ENCODE data around the gene PARP12. TPM values are rescaled to one million over a fixed set of nuclear protein-coding genes. Genes with fewer than 3 reads are reported as not detected.

Gene PARP12
- polyA plus RNA-seq, 1 donor (not counting 4 experiments of a cell fraction or from before 2014, with no cell fraction given), result 66.0 TPM

DNA sequence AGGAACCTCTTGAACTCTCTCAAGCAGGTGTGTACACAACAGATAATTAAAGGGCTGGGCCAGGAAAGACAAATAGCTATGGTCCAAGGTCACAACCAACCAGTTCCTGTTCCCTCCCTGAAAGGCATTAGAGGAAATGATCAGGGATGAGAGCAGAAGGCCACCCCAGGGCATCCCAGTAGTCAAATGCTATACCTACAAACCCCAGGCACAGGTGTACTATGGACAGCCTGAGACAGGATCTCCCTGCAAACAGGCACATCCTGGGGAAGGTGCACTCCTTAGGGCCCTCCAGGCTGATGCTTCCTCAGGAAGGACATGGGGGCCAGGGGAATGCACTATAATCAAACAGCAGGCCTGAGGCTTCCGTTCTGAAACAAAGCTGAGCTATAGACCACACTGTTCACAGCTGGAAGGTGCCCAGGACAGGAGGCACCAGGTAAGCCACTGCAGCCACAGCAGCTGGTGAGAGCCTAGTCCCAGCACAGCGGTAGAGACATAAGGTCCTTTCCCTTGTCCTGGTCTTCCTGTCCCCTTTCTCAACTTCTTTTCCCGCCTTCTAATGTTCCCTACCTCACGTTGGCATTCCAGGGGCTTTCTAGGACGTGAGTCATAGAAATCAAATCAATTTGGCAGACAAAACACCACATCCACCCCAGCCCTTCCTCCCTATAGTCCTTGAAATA lies 13.3 kb downstream of the PARP12 start:
- dilution Hi-C loops (cut with MboI; ENCODE audit: extremely low pct_ligation_motif_present, low sequenced_read_pairs), result no loop called here
- peaks cover 3% of the 10 kb centered on the region for H3K9me1 ChIP-seq (ENCODE audit: control insufficient read depth, extremely low read depth, insufficient read depth, low read length)
- no peaks in the 10 kb centered on the region for H4K20me1 ChIP-seq (ENCODE audit: control insufficient read depth, extremely low read depth, insufficient read depth, low read length)
- H3K9me3 ChIP-seq (ENCODE audit: control insufficient read depth, low read depth, low read length), result no peaks in the 10 kb centered on the region
- no peak overlapping the region for H3K27ac ChIP-seq (ENCODE audit: control insufficient read depth, insufficient read depth, low read length)
- no peak for FAIRE-seq
- no peak overlapping the region for H3K4me3 ChIP-seq (ENCODE audit: control insufficient read depth in 2 of 3, extremely low read depth in 1 of 3, insufficient read depth in 2 of 3, low read depth in 1 of 3, low read length in 3 of 3)
- H3K79me2 ChIP-seq (ENCODE audit: control insufficient read depth, insufficient read depth, low read length), result peaks cover 13% of the 10 kb centered on the region
- H3K9ac ChIP-seq (ENCODE audit: control insufficient read depth, extremely low read depth, insufficient read depth, low read length), result no peak overlapping the region
- no peak for TF ChIP-seq EZH2 (IDR thresholded peaks at IDR 0.05; ENCODE audit: low read length)
- TF ChIP-seq, protein P1, sequence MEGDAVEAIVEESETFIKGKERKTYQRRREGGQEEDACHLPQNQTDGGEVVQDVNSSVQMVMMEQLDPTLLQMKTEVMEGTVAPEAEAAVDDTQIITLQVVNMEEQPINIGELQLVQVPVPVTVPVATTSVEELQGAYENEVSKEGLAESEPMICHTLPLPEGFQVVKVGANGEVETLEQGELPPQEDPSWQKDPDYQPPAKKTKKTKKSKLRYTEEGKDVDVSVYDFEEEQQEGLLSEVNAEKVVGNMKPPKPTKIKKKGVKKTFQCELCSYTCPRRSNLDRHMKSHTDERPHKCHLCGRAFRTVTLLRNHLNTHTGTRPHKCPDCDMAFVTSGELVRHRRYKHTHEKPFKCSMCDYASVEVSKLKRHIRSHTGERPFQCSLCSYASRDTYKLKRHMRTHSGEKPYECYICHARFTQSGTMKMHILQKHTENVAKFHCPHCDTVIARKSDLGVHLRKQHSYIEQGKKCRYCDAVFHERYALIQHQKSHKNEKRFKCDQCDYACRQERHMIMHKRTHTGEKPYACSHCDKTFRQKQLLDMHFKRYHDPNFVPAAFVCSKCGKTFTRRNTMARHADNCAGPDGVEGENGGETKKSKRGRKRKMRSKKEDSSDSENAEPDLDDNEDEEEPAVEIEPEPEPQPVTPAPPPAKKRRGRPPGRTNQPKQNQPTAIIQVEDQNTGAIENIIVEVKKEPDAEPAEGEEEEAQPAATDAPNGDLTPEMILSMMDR (optimal IDR thresholded peaks at IDR 0.05 in 1 of 3, IDR thresholded peaks at IDR 0.05 in 1 of 3, conservative IDR thresholded peaks at IDR 0.05 in 1 of 3; ENCODE audit: extremely low read depth in 1 of 3, insufficient read depth in 2 of 3, low read length in 3 of 3), result no peak
- no peak for DNase-seq (ENCODE audit: low read depth, low spot score)
- no peak overlapping the region for H2AFZ ChIP-seq (ENCODE audit: control insufficient read depth, low read length)
- peaks cover 12% of the 10 kb centered on the region for H3K4me1 ChIP-seq (ENCODE audit: control insufficient read depth, extremely low read depth, insufficient read depth, low read length)
- H3K27me3 ChIP-seq (ENCODE audit: control insufficient read depth, extremely low read depth, insufficient read depth, low read length), result no peaks in the 10 kb centered on the region
- no peak overlapping the region for H3K4me2 ChIP-seq (ENCODE audit: control insufficient read depth, extremely low read depth, insufficient read depth, low read depth, low read length)
- H3K36me3 ChIP-seq (ENCODE audit: control insufficient read depth in 2 of 2, extremely low read depth in 1 of 2, insufficient read depth in 2 of 2, low read length in 2 of 2), result peaks cover 10 to 15% of the 10 kb centered on the region in 2 experiments

DNA sequence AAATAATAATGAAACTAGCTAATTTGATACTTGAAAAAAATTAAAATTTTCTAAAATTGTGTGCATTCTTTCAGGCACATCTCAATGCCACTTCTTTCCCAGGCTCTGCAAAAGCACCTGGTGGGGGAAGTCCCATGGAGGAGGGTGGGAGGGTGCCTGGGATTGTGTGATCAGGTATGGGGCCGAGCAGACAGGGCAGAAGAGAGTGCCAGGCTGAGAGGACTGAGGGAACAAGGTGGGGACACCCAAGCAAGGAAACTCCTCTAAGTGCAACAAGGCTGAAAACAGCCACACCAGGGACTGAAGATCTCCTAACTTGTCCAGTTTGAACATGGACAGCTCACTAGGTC lies 13.8 kb downstream of the PARP12 start:
- Histone ChIP-seq H3K27me3 (ENCODE audit: control insufficient read depth, extremely low read depth, insufficient read depth, low read length) (no peaks in the 10 kb centered on the region), H3K36me3 (ENCODE audit: control insufficient read depth in 2 of 2, extremely low read depth in 1 of 2, insufficient read depth in 2 of 2, low read length in 2 of 2) (peaks cover 6 to 11% of the 10 kb centered on the region in 2 experiments), H3K79me2 (ENCODE audit: control insufficient read depth, insufficient read depth, low read length) (peaks cover 11% of the 10 kb centered on the region), H3K9ac (ENCODE audit: control insufficient read depth, extremely low read depth, insufficient read depth, low read length) (no peak overlapping the region), H3K4me2 (ENCODE audit: control insufficient read depth, extremely low read depth, insufficient read depth, low read depth, low read length) (no peak overlapping the region), H4K20me1 (ENCODE audit: control insufficient read depth, extremely low read depth, insufficient read depth, low read length) (no peaks in the 10 kb centered on the region), H3K4me3 (ENCODE audit: control insufficient read depth in 2 of 3, extremely low read depth in 1 of 3, insufficient read depth in 2 of 3, low read depth in 1 of 3, low read length in 3 of 3) (no peak overlapping the region), H3K27ac (ENCODE audit: control insufficient read depth, insufficient read depth, low read length) (no peak overlapping the region), H3K9me3 (ENCODE audit: control insufficient read depth, low read depth, low read length) (no peaks in the 10 kb centered on the region), H3K9me1 (ENCODE audit: control insufficient read depth, extremely low read depth, insufficient read depth, low read length) (peaks cover 3% of the 10 kb centered on the region), H2AFZ (ENCODE audit: control insufficient read depth, low read length) (no peak overlapping the region), H3K4me1 (ENCODE audit: control insufficient read depth, extremely low read depth, insufficient read depth, low read length) (peaks cover 16% of the 10 kb centered on the region)
- no peak for TF ChIP-seq EZH2 (IDR thresholded peaks at IDR 0.05; ENCODE audit: low read length)
- TF ChIP-seq, protein P1 (optimal IDR thresholded peaks at IDR 0.05 in 1 of 3, IDR thresholded peaks at IDR 0.05 in 1 of 3, conservative IDR thresholded peaks at IDR 0.05 in 1 of 3; ENCODE audit: extremely low read depth in 1 of 3, insufficient read depth in 2 of 3, low read length in 3 of 3), result no peak
- no peak for FAIRE-seq
- dilution Hi-C loops (cut with MboI; ENCODE audit: extremely low pct_ligation_motif_present, low sequenced_read_pairs), result no loop called here
- DNase-seq (ENCODE audit: low read depth, low spot score), result no peak

Data from keratinocyte (primary cell).